Measurements from ENCODE around the gene WASF2. TPM values are rescaled to one million over a fixed set of nuclear protein-coding genes. Genes with fewer than 3 reads are reported as not detected.

Gene WASF2
- polyA plus RNA-seq, 1 donor from 2014 or later, result 2.5 TPM

DNA sequence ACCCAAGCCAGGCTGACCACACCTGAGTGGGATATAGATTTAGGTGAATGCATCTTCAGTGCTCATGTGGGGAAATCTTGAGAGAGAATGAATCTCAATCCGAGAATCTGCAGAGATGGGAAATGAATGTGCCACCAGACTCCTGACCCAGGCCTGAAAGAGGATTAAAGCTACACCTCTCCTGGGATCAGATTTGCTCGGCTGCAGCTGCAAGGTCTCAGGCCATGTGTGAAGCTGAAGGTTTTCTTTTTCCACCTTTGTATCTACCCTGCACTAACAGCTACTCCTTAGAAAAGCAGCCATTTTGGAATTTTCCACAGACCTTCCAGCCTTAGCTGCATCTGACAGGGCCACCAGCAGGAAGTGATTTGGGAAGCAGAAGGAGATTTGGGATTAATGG is 79.3 kb downstream of the WASF2 start:
- Histone ChIP-seq H3K9me3 (ENCODE audit: low read length) (no peaks in the 10 kb centered on the region), H3K9me2 (ENCODE audit: insufficient read depth, low read length) (no peaks in the 10 kb centered on the region), H3K27ac (ENCODE audit: low read length) (no peak overlapping the region), H4K20me1 (ENCODE audit: insufficient read depth) (no peaks in the 10 kb centered on the region), H3K9ac (ENCODE audit: low read length) (no peak overlapping the region), H3K79me2 (replicated peaks; ENCODE audit: insufficient read depth, low read length) (no peaks in the 10 kb centered on the region), H3K27me3 (ENCODE audit: insufficient read depth, low read depth, low read length) (no peaks in the 10 kb centered on the region), H2AFZ (ENCODE audit: low read depth, low read length) (no peak overlapping the region), H3F3A (ENCODE audit: insufficient read depth, low read length, poor library complexity, severe bottlenecking) (no peaks in the 10 kb centered on the region), H3K36me3 (ENCODE audit: insufficient read depth, low read length) (peaks cover 4% of the 10 kb centered on the region), H3K4me2 (ENCODE audit: low read length) (no peak overlapping the region), H3K4me3 (ENCODE audit: low read length) (no peak overlapping the region)
- TF ChIP-seq, protein P1, sequence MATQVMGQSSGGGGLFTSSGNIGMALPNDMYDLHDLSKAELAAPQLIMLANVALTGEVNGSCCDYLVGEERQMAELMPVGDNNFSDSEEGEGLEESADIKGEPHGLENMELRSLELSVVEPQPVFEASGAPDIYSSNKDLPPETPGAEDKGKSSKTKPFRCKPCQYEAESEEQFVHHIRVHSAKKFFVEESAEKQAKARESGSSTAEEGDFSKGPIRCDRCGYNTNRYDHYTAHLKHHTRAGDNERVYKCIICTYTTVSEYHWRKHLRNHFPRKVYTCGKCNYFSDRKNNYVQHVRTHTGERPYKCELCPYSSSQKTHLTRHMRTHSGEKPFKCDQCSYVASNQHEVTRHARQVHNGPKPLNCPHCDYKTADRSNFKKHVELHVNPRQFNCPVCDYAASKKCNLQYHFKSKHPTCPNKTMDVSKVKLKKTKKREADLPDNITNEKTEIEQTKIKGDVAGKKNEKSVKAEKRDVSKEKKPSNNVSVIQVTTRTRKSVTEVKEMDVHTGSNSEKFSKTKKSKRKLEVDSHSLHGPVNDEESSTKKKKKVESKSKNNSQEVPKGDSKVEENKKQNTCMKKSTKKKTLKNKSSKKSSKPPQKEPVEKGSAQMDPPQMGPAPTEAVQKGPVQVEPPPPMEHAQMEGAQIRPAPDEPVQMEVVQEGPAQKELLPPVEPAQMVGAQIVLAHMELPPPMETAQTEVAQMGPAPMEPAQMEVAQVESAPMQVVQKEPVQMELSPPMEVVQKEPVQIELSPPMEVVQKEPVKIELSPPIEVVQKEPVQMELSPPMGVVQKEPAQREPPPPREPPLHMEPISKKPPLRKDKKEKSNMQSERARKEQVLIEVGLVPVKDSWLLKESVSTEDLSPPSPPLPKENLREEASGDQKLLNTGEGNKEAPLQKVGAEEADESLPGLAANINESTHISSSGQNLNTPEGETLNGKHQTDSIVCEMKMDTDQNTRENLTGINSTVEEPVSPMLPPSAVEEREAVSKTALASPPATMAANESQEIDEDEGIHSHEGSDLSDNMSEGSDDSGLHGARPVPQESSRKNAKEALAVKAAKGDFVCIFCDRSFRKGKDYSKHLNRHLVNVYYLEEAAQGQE (IDR thresholded peaks at IDR 0.05; ENCODE audit: borderline replicate concordance), result no peak
- no peak for TF ChIP-seq EP300 (conservative IDR thresholded peaks at IDR 0.05; ENCODE audit: poor library complexity, severe bottlenecking)
- TF ChIP-seq EZH2 (IDR thresholded peaks at IDR 0.05; ENCODE audit: borderline replicate concordance, insufficient read depth, low read length, poor library complexity, severe bottlenecking), result no peak
- TF ChIP-seq POLR2AphosphoS5 (IDR thresholded peaks at IDR 0.05), result no peak
- TF ChIP-seq RAD21 (conservative IDR thresholded peaks at IDR 0.05), result no peak
- TF ChIP-seq SMC3 (conservative IDR thresholded peaks at IDR 0.05; ENCODE audit: poor library complexity), result no peak
- TF ChIP-seq, protein P2, sequence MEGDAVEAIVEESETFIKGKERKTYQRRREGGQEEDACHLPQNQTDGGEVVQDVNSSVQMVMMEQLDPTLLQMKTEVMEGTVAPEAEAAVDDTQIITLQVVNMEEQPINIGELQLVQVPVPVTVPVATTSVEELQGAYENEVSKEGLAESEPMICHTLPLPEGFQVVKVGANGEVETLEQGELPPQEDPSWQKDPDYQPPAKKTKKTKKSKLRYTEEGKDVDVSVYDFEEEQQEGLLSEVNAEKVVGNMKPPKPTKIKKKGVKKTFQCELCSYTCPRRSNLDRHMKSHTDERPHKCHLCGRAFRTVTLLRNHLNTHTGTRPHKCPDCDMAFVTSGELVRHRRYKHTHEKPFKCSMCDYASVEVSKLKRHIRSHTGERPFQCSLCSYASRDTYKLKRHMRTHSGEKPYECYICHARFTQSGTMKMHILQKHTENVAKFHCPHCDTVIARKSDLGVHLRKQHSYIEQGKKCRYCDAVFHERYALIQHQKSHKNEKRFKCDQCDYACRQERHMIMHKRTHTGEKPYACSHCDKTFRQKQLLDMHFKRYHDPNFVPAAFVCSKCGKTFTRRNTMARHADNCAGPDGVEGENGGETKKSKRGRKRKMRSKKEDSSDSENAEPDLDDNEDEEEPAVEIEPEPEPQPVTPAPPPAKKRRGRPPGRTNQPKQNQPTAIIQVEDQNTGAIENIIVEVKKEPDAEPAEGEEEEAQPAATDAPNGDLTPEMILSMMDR (IDR thresholded peaks at IDR 0.05; ENCODE audit: poor library complexity, severe bottlenecking), result no peak
- no peak for TF ChIP-seq TAF1 (IDR thresholded peaks at IDR 0.05; ENCODE audit: low read depth)
- no peak for TF ChIP-seq MXI1 (conservative IDR thresholded peaks at IDR 0.05; ENCODE audit: poor library complexity, severe bottlenecking)

- no peaks in the 10 kb centered on the region for H3K27me3 ChIP-seq (ENCODE audit: insufficient read depth, low read depth, low read length)
- H2AFZ ChIP-seq (ENCODE audit: low read depth, low read length), result no peak overlapping the region
- no peak overlapping the region for H3K9ac ChIP-seq (ENCODE audit: low read length)
- no peaks in the 10 kb centered on the region for H4K20me1 ChIP-seq (ENCODE audit: insufficient read depth)
- peaks cover 4% of the 10 kb centered on the region for H3K36me3 ChIP-seq (ENCODE audit: insufficient read depth, low read length)
- H3K4me2 ChIP-seq (ENCODE audit: low read length), result no peak overlapping the region
- no peaks in the 10 kb centered on the region for H3K9me3 ChIP-seq (ENCODE audit: low read length)
- H3K79me2 ChIP-seq (replicated peaks; ENCODE audit: insufficient read depth, low read length), result no peaks in the 10 kb centered on the region
- TF ChIP-seq, protein P2 (IDR thresholded peaks at IDR 0.05; ENCODE audit: poor library complexity, severe bottlenecking), result no peak
- TF ChIP-seq, protein P1 (IDR thresholded peaks at IDR 0.05; ENCODE audit: borderline replicate concordance), result no peak
- TF ChIP-seq POLR2AphosphoS5 (IDR thresholded peaks at IDR 0.05) (no peak), TAF1 (IDR thresholded peaks at IDR 0.05; ENCODE audit: low read depth) (no peak), SMC3 (conservative IDR thresholded peaks at IDR 0.05; ENCODE audit: poor library complexity) (no peak), RAD21 (conservative IDR thresholded peaks at IDR 0.05) (no peak), EP300 (conservative IDR thresholded peaks at IDR 0.05; ENCODE audit: poor library complexity, severe bottlenecking) (no peak), EZH2 (IDR thresholded peaks at IDR 0.05; ENCODE audit: borderline replicate concordance, insufficient read depth, low read length, poor library complexity, severe bottlenecking) (no peak), MXI1 (conservative IDR thresholded peaks at IDR 0.05; ENCODE audit: poor library complexity, severe bottlenecking) (no peak)
- no peaks in the 10 kb centered on the region for H3F3A ChIP-seq (ENCODE audit: insufficient read depth, low read length, poor library complexity, severe bottlenecking)
- no peaks in the 10 kb centered on the region for H3K9me2 ChIP-seq (ENCODE audit: insufficient read depth, low read length)
- H3K27ac ChIP-seq (ENCODE audit: low read length), result no peak overlapping the region
- H3K4me3 ChIP-seq (ENCODE audit: low read length), result no peak overlapping the region
Measured at GRCh38 chr1:27409669-27410068, 80.3 kb downstream of the WASF2 start.
